ENCODE results near the gene SMYD3.

The SMYD3 gene

DNA sequence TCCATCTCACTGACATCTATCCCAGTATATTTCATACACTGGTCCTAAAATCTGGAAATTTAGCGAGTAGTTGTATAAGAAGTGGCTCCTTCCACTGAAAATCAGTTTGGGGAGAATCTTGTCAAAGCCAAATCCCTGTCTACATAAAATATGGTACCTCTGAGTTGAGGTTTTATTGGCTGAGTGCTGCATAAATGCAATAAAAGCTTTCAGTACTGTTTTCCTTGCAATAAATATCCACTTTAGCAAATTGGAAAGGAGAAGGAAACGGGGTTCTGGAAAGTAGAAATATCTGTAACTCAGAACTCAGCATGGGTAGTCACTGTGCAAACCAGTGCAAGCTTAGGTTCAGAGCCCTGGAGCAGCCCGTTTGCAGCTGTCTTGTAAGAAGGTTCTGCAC is 580.2 kb downstream of the SMYD3 start:
- no peak overlapping the region for H3K4me3 ChIP-seq (replicated peaks; ENCODE audit: insufficient read depth, low read length)
- no peak for TF ChIP-seq GABPA (IDR thresholded peaks at IDR 0.05; ENCODE audit: low read depth)
- no peak for TF ChIP-seq POLR2AphosphoS5 (IDR thresholded peaks at IDR 0.05; ENCODE audit: low read depth)
- TF ChIP-seq SPI1 (IDR thresholded peaks at IDR 0.05; ENCODE audit: borderline replicate concordance, low read depth): no peak
- no peak for TF ChIP-seq REST (IDR thresholded peaks at IDR 0.05; ENCODE audit: insufficient replicate concordance, low read depth)
- TF ChIP-seq, protein P1, sequence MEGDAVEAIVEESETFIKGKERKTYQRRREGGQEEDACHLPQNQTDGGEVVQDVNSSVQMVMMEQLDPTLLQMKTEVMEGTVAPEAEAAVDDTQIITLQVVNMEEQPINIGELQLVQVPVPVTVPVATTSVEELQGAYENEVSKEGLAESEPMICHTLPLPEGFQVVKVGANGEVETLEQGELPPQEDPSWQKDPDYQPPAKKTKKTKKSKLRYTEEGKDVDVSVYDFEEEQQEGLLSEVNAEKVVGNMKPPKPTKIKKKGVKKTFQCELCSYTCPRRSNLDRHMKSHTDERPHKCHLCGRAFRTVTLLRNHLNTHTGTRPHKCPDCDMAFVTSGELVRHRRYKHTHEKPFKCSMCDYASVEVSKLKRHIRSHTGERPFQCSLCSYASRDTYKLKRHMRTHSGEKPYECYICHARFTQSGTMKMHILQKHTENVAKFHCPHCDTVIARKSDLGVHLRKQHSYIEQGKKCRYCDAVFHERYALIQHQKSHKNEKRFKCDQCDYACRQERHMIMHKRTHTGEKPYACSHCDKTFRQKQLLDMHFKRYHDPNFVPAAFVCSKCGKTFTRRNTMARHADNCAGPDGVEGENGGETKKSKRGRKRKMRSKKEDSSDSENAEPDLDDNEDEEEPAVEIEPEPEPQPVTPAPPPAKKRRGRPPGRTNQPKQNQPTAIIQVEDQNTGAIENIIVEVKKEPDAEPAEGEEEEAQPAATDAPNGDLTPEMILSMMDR (IDR thresholded peaks at IDR 0.05; ENCODE audit: insufficient read depth, low read length): no peak
- no peak for DNase-seq (ENCODE audit: low read depth in 1 of 2, low spot score in 1 of 2)
- no peak overlapping the region for H3K27ac ChIP-seq (replicated peaks)
- no peaks in the 10 kb centered on the region for H3K27me3 ChIP-seq (ENCODE audit: insufficient read depth, poor library complexity, severe bottlenecking)

GRCh38 chr1:245923215-245923614 is 583.9 kb downstream of the SMYD3 start:
- no peak overlapping the region for H3K27ac ChIP-seq (replicated peaks)
- TF ChIP-seq GABPA (IDR thresholded peaks at IDR 0.05; ENCODE audit: low read depth) (no peak), POLR2AphosphoS5 (IDR thresholded peaks at IDR 0.05; ENCODE audit: low read depth) (no peak), REST (IDR thresholded peaks at IDR 0.05; ENCODE audit: insufficient replicate concordance, low read depth) (no peak)
- TF ChIP-seq, protein P1 (IDR thresholded peaks at IDR 0.05; ENCODE audit: insufficient read depth, low read length): no peak
- H3K4me3 ChIP-seq (replicated peaks; ENCODE audit: insufficient read depth, low read length): no peak overlapping the region
- no peaks in the 10 kb centered on the region for H3K27me3 ChIP-seq (ENCODE audit: insufficient read depth, poor library complexity, severe bottlenecking)
- no peak for DNase-seq (ENCODE audit: low read depth in 1 of 2, low spot score in 1 of 2)

DNA sequence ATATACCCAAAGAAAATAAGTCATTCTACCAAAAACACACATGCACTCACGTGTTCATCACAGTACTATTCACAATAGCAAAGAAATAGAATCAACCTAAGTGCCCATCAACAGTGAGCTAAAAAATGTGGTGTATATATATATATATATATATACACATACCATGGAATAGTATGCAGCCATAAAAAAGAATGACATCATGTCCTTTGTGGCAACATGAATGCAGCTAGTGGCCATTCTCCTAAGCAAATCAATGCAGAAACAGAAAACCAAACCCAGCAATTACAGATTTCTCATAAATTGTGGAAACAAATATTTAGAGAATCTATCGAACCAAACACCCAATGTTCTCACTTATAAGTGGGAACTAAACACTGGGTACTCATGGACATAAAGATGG is 585.7 kb downstream of the SMYD3 start:
- no peak for DNase-seq (ENCODE audit: low read depth in 1 of 2, low spot score in 1 of 2)
- Histone ChIP-seq H3K27me3 (ENCODE audit: insufficient read depth, poor library complexity, severe bottlenecking) (no peaks in the 10 kb centered on the region), H3K27ac (replicated peaks) (no peak overlapping the region), H3K4me3 (replicated peaks; ENCODE audit: insufficient read depth, low read length) (no peak overlapping the region)
- TF ChIP-seq GABPA (IDR thresholded peaks at IDR 0.05; ENCODE audit: low read depth): no peak
- no peak for TF ChIP-seq REST (IDR thresholded peaks at IDR 0.05; ENCODE audit: insufficient replicate concordance, low read depth)
- TF ChIP-seq POLR2AphosphoS5 (IDR thresholded peaks at IDR 0.05; ENCODE audit: low read depth): no peak
- TF ChIP-seq, protein P1 (IDR thresholded peaks at IDR 0.05; ENCODE audit: insufficient read depth, low read length): no peak
- TF ChIP-seq SPI1 (IDR thresholded peaks at IDR 0.05; ENCODE audit: borderline replicate concordance, low read depth): no peak
